A673 (cell line): Measurements from ENCODE around the gene GALNT10.

Experiments used
- EZH2 ChIP-seq: fragments of 200-600 bp; sonication (generic); IDR thresholded peaks from 2 replicates; pipeline ENCODE4 v1.6.1; 2017; ENCODE audit warnings: borderline replicate concordance, low read depth, mild to moderate bottlenecking, mixed read lengths, antibody characterized with exemption, low read length; ENCODE audit not compliant: poor library complexity, severe bottlenecking
- TF ChIP-seq, protein P1 (sequence below): fragments of 300-800, 200-600 bp; sonication (generic); conservative IDR thresholded peaks from 2 replicates; pipeline ENCODE4 v1.5.1; 2017; ENCODE audit warnings: low read depth, mild to moderate bottlenecking, antibody characterized with exemption, low read length, moderate library complexity, mixed read lengths

GRCh38 chr5:154356020-154356655, 165.6 kb downstream of the GALNT10 start:
- TF ChIP-seq, protein P1, sequence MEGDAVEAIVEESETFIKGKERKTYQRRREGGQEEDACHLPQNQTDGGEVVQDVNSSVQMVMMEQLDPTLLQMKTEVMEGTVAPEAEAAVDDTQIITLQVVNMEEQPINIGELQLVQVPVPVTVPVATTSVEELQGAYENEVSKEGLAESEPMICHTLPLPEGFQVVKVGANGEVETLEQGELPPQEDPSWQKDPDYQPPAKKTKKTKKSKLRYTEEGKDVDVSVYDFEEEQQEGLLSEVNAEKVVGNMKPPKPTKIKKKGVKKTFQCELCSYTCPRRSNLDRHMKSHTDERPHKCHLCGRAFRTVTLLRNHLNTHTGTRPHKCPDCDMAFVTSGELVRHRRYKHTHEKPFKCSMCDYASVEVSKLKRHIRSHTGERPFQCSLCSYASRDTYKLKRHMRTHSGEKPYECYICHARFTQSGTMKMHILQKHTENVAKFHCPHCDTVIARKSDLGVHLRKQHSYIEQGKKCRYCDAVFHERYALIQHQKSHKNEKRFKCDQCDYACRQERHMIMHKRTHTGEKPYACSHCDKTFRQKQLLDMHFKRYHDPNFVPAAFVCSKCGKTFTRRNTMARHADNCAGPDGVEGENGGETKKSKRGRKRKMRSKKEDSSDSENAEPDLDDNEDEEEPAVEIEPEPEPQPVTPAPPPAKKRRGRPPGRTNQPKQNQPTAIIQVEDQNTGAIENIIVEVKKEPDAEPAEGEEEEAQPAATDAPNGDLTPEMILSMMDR, result no peak
- no peak for TF ChIP-seq EZH2
